Esophagus muscularis mucosa (tissue), 4 donors: ENCODE measurements around the gene FLYWCH2. TPM values are rescaled to one million over a fixed set of nuclear protein-coding genes. Genes with fewer than 3 reads are reported as not detected.
"Not testable (repeated sequence)": the region's sequence is repeated elsewhere in the genome, so short reads cannot be mapped to it uniquely, and the experiment has no call there.

Source experiments
- DNase-seq: peaks from one replicate; pipeline ENCODE4 v3.0.0-alpha.2; 2017; ENCODE audit errors: extremely low spot score
- H3K27ac ChIP-seq, 4 donors: fragments of 200-600 bp; sonication (generic); replicated peaks in 1 of 4; 1 replicate in 3 of 4; 2 replicates in 1 of 4; pipeline ENCODE4 v1.5.1; 2016 to 2019; ENCODE audit warnings: mild to moderate bottlenecking in 1 of 4
- H3K27me3 ChIP-seq, 4 donors: fragments of 200-600 bp; sonication (generic); one replicate each; pipeline versions ENCODE4 v1.5.1 to v1.6.0; 2016 to 2019
- H3K36me3 ChIP-seq, 4 donors: fragments of 200-600 bp; sonication (generic); one replicate each; pipeline ENCODE4 v1.5.1; 2016 to 2019
- H3K4me1 ChIP-seq, 4 donors: fragments of 200-600 bp; sonication (generic); one replicate each; pipeline ENCODE4 v1.5.1; 2016 to 2019
- H3K4me3 ChIP-seq, 4 donors: fragments of 200-600 bp; sonication (generic); 1 replicate in 2 of 4; 2 replicates in 2 of 4; pipeline ENCODE4 v1.5.1; 2016 to 2019; ENCODE audit warnings: mild to moderate bottlenecking in 4 of 4, moderate library complexity in 1 of 4
- H3K9me3 ChIP-seq, 4 donors: fragments of 200-600 bp; sonication (generic); 1 replicate in 3 of 4; 2 replicates in 1 of 4; pipeline ENCODE4 v1.5.1; 2016 to 2019
- EP300 ChIP-seq: sonication (generic); formaldehyde crosslinking; IDR thresholded peaks from one replicate; pipeline ENCODE4 v1.6.1; 2017; ENCODE audit warnings: antibody characterized with exemption
- POLR2A ChIP-seq: fragments of 450-650 bp; IDR thresholded peaks from one replicate; pipeline ENCODE4 v1.6.1; 2017; ENCODE audit warnings: antibody characterized with exemption, moderate library complexity, mild to moderate bottlenecking, low read depth
- POLR2AphosphoS5 ChIP-seq, 2 donors: sonication (generic); formaldehyde crosslinking; IDR thresholded peaks; one replicate each; pipeline ENCODE4 v1.6.1; 2017; ENCODE audit warnings: antibody characterized with exemption in 2 of 2
- WGBS: methylation state at CpG from one replicate; pipeline ENCODE4 v1.1.5; 2018; 5-methylcytosine and 5-hydroxymethylcytosine counted together
- intact Hi-C: fragments of 100-400 bp; cut with DNase I; formaldehyde crosslinking; loops from one replicate; pipeline ENCODE4 v1.15.1; 2023
- total RNA-seq, 4 donors: library from RNA; depleted of rRNA; stranded (reverse); fragments of >200 nt; gene quantifications; one replicate each; pipeline versions ENCODE4 v1.1.0 to v1.2.1, GENCODE V29; 2016
- TF ChIP-seq, protein P1 (sequence below), 3 experiments: fragments of 200-600 bp in 2 of 3; fragments of 450-650 bp in 1 of 3; sonication (generic) in 2 of 3; IDR thresholded peaks; one replicate each; pipeline ENCODE4 v1.5.1; 2017 to 2019; ENCODE audit warnings: antibody characterized with exemption in 3 of 3, mild to moderate bottlenecking in 2 of 3, moderate library complexity in 1 of 3

The FLYWCH2 gene
- total RNA-seq, 4 donors from 2014 or later: 41.9 to 47.2 (median 43.9) TPM

DNA sequence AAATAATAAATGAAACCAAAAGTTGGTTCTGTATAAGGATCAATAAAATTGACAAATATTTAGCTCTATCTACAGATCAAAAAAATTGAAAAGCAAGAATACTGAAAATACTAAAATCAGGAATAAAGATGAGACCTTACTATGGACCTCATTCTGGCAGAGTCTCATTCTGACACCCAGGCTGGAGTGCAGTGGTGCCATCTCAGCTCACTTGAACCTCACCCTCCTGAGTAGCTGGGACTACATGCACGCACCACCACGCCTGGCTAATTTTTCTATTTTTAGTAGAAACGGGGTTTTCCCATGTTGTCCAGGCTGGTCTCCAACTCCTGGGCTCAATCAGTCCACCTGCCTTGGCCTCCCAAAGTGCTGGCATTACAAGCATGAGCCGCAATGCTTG, 59.0 kb downstream of the FLYWCH2 start:
- H3K27me3 ChIP-seq: no peaks in the 10 kb centered on the region
- H3K9me3 ChIP-seq: no peaks in the 10 kb centered on the region
- H3K4me1 ChIP-seq: no peaks in the 10 kb centered on the region
- TF ChIP-seq EP300 (no peak), POLR2A (no peak), POLR2AphosphoS5 (IDR thresholded peaks at IDR 0.05) (no peak)
- TF ChIP-seq, protein P1, sequence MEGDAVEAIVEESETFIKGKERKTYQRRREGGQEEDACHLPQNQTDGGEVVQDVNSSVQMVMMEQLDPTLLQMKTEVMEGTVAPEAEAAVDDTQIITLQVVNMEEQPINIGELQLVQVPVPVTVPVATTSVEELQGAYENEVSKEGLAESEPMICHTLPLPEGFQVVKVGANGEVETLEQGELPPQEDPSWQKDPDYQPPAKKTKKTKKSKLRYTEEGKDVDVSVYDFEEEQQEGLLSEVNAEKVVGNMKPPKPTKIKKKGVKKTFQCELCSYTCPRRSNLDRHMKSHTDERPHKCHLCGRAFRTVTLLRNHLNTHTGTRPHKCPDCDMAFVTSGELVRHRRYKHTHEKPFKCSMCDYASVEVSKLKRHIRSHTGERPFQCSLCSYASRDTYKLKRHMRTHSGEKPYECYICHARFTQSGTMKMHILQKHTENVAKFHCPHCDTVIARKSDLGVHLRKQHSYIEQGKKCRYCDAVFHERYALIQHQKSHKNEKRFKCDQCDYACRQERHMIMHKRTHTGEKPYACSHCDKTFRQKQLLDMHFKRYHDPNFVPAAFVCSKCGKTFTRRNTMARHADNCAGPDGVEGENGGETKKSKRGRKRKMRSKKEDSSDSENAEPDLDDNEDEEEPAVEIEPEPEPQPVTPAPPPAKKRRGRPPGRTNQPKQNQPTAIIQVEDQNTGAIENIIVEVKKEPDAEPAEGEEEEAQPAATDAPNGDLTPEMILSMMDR (IDR thresholded peaks at IDR 0.05): no peak
- intact Hi-C loops: no loop called here
- 81% methylated on average over 4 of the region's 4 CpGs for WGBS
- no peak for DNase-seq
- no peak overlapping the region for H3K4me3 ChIP-seq
- H3K27ac ChIP-seq: no peak overlapping the region
- H3K36me3 ChIP-seq: peaks cover 47 to 83% (median 70%) of the 10 kb centered on the region in 4 donors

DNA sequence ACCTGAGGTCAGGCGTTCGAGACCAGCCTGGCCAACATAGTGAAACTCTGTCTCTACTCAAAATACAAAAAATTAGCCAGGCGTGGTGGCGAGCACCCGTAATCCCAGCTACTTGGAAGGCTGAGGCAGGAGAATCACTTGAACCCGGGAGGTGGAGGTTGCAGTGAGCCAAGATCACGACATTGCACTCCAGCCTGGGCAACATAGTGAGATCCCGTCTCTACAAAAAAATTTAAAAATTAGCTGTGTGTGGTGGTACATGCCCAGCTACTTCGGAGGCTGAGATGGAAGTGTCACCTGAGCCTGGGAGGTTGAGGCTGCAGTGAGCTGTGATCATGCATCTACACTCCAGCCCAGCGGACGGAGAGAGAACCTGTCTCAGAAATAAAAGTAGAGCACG, 60.7 kb downstream of the FLYWCH2 start:
- H3K27me3 ChIP-seq, H3K4me1 ChIP-seq, intact Hi-C loops, DNase-seq, H3K4me3 ChIP-seq, H3K9me3 ChIP-seq, H3K27ac ChIP-seq: not testable (repeated sequence)
- WGBS: 81% methylated on average over 11 of the region's 12 CpGs
- peaks cover 33 to 79% (median 60%) of the 10 kb centered on the region in 4 donors for H3K36me3 ChIP-seq

DNA sequence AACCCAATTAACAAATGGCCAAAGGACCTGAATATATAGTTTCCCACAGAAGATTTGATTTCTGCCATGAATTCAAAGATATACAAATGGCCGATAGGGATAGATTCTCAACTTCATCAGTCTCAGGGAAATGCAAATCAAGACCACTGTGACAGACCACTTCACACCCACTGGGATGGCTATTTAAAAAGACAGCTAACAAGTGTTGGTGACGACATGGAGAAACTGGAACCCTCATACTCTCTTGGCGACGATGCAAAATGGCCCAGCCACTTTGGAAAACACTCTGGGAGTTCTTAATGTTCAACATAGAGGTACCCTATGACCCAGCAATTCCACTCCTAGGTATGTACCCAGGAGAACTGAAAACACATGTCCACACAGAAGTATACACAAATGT, 63.6 kb downstream of the FLYWCH2 start:
- no peaks in the 10 kb centered on the region for H3K27me3 ChIP-seq
- H3K4me3 ChIP-seq: no peak overlapping the region
- no peak for DNase-seq
- peaks cover 18 to 67% (median 50%) of the 10 kb centered on the region in 4 donors for H3K36me3 ChIP-seq
- no peaks in the 10 kb centered on the region for H3K9me3 ChIP-seq
- no peaks in the 10 kb centered on the region for H3K4me1 ChIP-seq
- H3K27ac ChIP-seq: no peak overlapping the region
- 89% methylated on average over 4 of the region's 4 CpGs for WGBS
- intact Hi-C loops: no loop called here
- TF ChIP-seq EP300 (no peak), POLR2AphosphoS5 (IDR thresholded peaks at IDR 0.05) (no peak), POLR2A (no peak)
- TF ChIP-seq, protein P1 (IDR thresholded peaks at IDR 0.05): no peak

Other genes starting within 250 kb of the FLYWCH2 start
- gene KCTD5, start 200.7 kb upstream of the FLYWCH2 start, total RNA-seq: 10 to 100 TPM in 3 of 4 donors, 1 to 10 TPM in 1; 9.1 to 22.1 (median 15.7) TPM
- gene PRSS27, start 163.0 kb upstream of the FLYWCH2 start, total RNA-seq: 1 to 10 TPM in 3 of 4 donors, under 1 TPM in 1; 0.75 to 4.2 (median 2.2) TPM
- 100 to 1,000 TPM; 126 to 325 (median 234) TPM for gene SRRM2, start 130.6 kb upstream of the FLYWCH2 start, total RNA-seq
- 100 to 1,000 TPM; 199 to 229 (median 213) TPM for gene ELOB, start 105.9 kb upstream of the FLYWCH2 start, total RNA-seq
- not detected for gene PRSS33, start 95.7 kb upstream of the FLYWCH2 start, total RNA-seq
- not detected for gene PRSS41, start 84.7 kb upstream of the FLYWCH2 start, total RNA-seq
- not detected for gene PRSS21, start 66.0 kb upstream of the FLYWCH2 start, total RNA-seq
- gene ZG16B, start 52.9 kb upstream of the FLYWCH2 start, total RNA-seq: not detected
- not detected for gene PRSS22, start 25.0 kb upstream of the FLYWCH2 start, total RNA-seq
- gene FLYWCH1, start 28.7 kb downstream of the FLYWCH2 start, total RNA-seq: 10 to 100 TPM; 33.8 to 61.6 (median 46.8) TPM
- gene KREMEN2, start 81.1 kb downstream of the FLYWCH2 start, total RNA-seq: under 1 TPM in 1 of 4 donors, not detected in 3; 0.13 TPM
- gene PAQR4, start 86.1 kb downstream of the FLYWCH2 start, total RNA-seq: 1 to 10 TPM; 2.2 to 7.5 (median 4.7) TPM
- gene PKMYT1, start 97.2 kb downstream of the FLYWCH2 start, total RNA-seq: 1 to 10 TPM in 1 of 4 donors, under 1 TPM in 1, not detected in 2; 0.57 to 2.5 TPM
- gene CLDN9, start 129.7 kb downstream of the FLYWCH2 start, total RNA-seq: under 1 TPM in 3 of 4 donors, not detected in 1; 0.17 to 0.42 (median 0.32) TPM
- gene CLDN6, start 135.0 kb downstream of the FLYWCH2 start, total RNA-seq: not detected
- 100 to 1,000 TPM in 1 of 4 donors, 10 to 100 TPM in 3; 20.9 to 140 (median 57.5) TPM for gene TNFRSF12A, start 137.2 kb downstream of the FLYWCH2 start, total RNA-seq
- gene HCFC1R1, start 140.7 kb downstream of the FLYWCH2 start, total RNA-seq: 100 to 1,000 TPM in 2 of 4 donors, 10 to 100 TPM in 2; 28.8 to 134 (median 72.2) TPM
- 10 to 100 TPM; 14.1 to 27.9 (median 23.0) TPM for gene THOC6, start 140.8 kb downstream of the FLYWCH2 start, total RNA-seq
- under 1 TPM in 2 of 4 donors, not detected in 2; 0.19 to 0.42 TPM for gene BICDL2, start 153.7 kb downstream of the FLYWCH2 start, total RNA-seq
- 1 to 10 TPM in 1 of 4 donors, under 1 TPM in 3; under 0.01 to 4.5 (median 0.12) TPM for gene MMP25, start 163.3 kb downstream of the FLYWCH2 start, total RNA-seq
- gene IL32, start 182.4 kb downstream of the FLYWCH2 start, total RNA-seq: 10 to 100 TPM; 13.7 to 40.8 (median 31.2) TPM
- not detected for gene ZSCAN10, start 216.1 kb downstream of the FLYWCH2 start, total RNA-seq
- 10 to 100 TPM; 10.6 to 25.0 (median 17.1) TPM for gene ZNF205, start 229.4 kb downstream of the FLYWCH2 start, total RNA-seq